COLO668 (cell line): Measurements from ENCODE around the gene RRBP1.

Experiments
- DNase-seq: peaks from one replicate; lab custom pipeline; 2025; ENCODE audit not compliant: unreplicated experiment; lab: John Stamatoyannopoulos, UW

The RRBP1 gene

DNA sequence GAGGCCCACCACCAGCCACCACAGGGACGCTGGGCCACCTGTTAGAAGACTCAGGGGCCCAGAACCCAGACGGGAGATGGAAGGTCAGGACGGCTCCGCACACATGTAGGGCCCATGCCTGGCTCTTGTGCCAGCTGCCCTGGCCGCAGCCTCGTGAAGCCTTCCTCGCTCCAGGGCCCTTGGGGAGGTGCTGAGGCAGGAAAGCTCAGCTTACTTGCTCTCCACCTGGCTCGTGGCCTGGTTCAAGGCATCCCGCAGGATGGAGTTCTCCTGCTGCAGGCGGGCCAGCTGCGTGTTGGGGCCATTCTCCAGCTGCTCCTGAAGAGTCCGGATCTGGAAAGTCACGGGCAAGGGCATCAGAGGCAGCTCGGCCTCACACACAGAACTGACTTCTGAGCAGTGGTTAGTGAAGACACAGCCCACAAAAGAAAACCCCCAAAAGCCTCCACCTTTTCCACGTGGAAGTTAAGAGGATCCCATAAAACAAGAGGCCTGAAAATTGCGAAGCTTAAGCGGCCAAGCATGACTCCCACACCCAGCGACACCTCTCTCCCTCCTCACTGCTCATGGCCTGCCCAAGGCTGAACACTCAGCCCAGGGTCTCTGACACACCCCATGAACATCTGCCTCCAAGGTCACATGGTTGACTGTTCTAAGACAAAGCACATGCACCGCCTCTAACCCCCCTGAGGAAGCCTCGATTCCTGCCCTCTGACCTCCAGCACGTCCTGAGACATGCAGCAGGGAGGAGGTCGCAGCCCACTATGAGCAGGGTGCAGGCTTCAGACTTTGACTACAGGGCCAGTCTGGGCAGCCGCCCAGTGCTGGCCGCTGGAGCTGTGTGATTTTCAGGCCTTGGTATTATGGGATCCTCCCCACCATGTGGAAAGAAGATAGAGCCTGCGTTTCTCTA, 46.5 kb downstream of the RRBP1 start:
- DNase-seq = no peak

DNA sequence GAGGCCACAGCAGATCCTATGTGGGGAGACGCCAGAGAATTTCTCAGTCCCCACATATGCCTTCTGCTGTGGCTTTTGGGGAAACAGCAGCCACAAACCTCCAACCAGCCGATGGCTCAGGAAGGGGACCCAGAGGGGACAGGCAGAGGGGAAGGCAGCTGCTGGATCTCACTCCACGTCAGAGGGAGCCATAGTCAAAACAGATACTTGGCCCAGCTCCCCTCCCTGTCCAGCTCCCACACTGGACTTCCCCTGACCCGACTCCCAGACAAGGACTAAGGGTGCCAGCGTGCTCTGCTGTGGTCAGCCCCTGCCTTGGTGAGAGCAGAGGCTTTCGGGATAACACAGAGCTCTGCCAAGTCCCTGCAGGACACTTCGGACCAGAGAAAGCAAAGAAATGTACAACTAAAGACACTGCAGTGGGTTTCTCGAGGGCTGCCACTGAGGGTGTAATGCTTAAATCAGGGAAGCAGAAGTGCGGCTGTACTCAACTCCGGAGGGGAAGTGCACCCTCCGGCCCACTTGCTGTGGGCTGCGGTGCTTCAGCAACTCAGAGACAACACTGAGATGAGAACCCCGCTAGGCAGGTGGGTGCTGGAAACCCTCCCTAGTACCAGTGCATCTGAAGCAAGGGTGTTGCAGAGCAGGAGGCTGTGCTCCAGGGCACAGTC, 47.2 kb downstream of the RRBP1 start:
- no peak for DNase-seq

DNA sequence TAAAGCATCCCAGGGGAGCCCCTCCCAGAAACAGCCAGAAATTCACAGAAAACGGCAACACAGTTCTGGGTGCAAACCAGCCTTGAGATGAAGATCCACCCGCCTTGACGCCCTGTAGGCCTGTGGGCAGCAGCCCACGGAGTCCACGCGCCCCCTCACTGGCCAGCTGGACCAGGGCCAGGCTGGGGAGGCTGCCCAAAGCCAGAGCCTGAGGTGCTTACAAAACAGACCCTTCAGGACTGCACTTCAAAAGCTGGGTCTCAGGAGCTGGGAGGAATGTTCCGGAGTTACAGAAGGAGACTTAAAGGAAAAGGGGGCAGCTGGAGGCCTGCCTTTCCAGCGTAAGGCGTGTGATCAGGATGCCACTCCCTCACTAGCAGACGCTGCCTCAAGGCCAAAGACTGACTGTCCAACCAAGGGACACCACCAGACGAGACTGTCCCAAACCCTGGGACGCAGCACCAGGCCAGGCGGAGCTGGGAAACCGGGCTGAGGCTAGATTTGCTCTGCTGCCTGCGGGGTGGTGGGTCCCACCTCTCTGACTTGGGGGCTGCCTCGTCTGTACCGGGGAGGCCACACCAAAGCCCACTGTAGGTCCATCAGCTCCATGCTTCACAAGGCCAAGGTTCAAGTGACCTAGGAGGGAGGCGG, 48.1 kb downstream of the RRBP1 start:
- DNase-seq = no peak

DNA sequence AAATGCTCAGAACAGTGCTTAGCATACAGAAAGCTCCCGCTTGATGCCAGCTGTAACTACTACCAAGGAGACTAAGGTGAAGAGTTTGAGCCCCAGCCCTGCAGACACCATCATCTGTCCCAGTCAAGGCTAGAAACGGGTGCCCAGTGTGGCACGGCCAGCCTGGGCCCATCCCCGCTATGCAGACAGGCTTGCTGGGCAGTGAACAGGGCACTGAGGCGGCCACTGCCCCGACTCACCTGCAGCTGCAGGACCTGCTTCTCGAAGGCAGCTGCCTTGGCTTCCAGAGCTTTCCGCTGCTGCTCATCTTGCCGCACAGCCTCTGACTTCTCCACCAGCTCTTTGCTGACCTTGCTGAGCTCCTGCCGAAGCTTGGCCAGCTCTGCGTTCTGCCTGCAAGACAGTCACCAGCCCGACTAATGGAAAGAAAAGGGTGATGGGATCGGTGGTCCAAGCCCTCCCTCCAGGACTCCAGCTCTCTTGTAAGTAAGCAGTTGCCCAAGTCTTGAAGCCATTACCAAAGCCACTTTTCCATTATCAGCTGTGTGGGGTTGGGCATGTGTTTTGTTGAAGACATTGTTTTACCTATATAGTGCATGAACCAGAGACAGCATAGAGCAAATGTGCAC, 48.7 kb downstream of the RRBP1 start:
- no peak for DNase-seq

DNA sequence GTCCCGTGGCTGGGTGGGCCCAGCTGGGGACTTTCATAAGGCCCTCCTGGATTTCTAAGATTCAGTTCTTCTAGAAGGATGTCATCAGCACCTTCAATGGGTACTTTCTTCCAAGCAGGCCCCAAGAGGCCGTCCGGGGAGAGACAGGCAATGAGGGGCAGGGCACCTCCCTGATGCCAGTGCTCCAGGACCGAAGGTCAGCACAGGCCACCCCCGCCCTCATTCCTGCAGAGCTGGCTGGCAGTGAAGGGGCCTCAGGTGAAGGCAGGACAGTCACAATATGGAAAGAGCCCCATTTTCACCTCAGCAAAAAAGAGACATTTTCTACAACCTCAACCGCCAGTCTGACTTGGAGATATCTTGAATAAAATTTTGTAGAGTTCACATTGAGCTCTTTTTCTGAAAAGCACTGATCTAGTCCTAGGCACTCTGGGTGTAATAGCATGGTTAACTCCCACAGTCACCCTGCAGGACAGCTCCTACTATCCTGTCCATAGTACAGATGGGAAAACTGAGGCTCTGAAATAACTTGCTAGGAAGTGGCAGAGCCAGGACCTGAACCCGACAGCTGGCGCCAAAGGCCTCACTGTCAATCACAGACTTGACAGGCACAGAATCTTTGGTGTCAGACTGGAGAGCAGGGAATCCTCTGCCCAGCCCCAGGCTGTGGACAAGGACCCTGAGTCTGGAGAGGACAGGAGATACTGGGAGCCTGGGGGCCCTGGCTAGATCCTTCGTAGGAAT, 50.3 kb downstream of the RRBP1 start:
- no peak for DNase-seq

DNA sequence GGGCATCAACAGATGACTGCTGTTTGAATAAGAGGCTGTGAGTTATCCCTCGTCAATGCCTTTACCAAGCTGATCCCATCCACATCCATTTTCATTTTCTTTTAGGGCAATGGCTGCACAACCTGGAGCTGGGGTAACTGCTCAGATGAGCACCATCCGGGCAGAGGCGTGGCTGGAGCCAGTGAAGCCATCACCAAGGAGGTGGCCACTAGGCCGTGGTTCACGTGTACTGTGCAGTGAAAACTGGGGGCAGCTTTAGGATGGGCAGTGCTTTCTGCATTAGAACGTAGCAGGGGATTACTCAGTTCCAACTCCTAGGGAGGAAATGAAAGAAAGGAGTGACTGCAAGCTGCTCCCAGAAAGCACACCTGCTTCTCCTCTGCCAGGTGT, 51.2 kb downstream of the RRBP1 start:
- DNase-seq = no peak

DNA sequence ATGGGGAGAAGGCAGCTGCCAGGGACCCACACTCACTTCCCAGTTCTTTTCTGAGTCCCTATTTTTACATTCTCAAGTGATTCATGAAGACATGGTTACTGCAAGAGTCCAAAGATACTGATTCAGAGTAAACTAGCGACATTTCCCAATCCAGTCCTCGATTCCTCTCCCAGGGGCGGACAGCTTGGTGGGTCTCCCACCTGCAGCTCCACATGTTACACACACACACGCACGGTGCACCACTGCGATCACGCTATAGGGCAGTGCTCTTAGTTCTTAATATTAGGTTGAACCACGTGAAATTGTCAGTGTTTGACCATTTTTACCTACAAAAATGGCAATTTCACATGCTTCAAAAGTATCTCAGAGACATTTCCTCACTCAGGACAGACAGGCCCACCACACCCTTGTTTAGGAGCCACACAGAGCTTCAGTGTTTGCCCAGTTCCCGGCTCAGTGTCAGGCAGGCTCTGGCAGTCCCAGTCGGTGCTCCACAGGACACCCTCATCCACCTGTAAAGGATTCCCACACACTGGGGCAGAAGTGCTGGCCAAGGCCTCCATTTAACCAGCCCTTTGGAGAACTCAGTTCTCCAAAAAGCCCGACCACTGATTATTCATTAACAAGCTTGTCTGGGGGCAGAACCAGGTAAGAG, 51.8 kb downstream of the RRBP1 start:
- no peak for DNase-seq

DNA sequence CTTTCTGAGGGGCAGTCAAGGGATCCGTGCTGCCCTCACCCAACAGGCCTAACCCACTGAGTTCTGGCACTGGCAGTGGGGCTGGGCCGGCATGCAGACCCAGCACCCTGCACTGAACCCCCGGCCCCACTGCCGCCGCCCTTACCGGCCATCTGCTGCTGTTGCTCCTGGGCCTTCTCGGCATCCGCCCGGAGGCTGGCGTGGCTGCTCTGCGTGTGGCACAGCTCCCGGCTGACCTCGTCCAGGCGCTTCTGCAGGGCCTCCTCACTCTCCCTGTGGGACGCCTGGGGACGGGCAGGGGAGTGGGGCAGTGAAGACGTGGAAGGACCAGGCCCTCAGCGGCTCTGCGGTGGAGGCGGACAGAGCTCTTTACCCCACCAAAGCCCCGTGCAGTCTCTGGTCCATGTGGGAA, 52.4 kb downstream of the RRBP1 start:
- DNase-seq = no peak

DNA sequence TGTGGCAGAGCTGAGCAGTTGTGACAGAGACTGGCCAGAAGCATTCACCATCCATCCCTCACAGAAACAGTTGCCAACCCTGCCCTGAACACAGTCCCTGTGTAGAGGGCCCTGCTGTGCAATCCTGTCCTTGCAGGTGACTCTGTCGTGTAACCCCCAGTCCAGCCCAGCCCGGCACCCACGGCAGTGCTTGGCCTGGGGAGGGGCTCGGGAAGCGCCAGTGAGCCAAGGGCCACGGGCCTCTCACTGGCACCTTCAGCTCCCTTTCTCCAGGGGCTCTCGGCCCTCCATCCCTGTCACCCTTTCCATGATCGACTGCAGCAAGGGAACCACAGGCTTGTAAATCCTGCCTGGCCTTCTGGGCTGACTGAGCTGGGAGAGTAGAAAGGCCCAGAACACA, 53.0 kb downstream of the RRBP1 start:
- DNase-seq = no peak

DNA sequence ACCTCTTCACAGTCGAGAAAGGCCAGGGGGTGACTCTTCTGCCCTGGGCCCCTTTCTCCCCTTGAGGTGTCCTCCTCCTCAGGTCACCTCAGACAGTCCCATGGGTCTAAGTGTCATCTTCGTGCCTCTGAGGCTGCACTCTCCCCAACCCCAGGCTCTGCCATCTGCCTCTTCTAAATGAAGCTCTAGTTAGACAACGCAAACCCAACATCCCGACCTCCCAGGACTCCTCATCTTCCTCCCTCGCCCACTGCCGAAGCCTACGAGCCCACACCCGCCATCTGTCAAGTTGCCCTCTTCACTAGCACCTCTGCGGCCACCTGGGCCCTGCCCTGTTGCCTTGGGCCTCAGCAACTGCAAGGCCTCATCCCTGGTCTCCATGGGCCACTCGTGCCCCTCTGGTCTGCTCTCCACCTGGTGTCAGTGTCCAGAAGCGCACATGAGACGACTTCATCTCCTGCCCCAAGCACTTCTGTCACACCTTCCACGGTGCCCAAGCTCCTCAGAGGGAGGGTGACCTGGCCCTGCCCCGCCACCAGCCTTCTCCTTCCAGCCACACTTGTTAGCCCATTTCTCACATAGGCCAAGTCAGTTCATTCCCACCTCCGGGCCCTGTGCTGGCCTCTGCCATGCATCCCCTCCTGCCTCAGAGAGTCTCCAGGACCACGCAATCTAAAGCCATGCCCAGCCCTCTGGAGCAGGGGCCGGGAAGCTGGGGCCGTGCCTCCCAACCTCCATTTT, 53.8 kb downstream of the RRBP1 start:
- DNase-seq = no peak

DNA sequence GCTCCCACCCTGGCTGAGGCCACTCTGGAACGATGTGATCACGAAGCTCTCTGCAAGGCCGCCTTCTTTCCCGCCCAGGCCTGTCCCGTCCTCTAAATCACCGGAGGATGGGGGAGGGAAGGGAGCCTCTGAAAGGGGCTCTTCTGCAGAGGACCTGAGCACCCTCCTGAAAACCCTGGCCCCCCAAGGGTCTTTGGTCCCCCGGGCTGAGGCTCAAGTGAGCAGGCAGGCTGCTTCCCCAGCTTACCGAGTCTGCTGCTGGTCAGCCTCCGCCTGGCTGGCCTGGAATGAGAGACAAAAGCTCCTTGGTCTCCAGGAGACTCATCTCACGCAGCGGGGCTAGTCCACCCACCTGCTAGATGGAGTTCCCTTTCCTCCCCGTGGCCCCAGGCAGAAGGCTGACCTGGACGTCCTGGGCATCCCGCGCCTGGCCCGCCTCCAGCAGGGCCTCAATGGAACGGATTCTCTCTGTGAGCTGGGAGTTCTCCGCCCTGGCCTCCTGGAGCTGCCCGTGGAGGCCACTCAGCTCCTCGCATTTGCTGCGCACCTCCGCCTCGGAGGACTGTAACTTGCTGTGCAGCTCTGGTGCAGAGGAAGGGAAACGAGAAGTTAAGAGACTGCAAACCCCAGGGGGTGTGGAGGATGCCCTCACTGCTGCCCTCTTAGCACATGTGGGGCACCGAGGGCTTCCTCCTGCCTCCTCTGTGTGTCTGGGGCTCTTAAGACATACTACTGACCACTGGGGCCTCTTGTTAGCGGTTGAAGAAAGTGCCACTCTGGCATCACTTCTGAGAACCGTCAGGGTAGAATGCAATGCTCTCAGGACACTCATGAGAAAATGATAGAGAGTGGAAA, 54.7 kb downstream of the RRBP1 start:
- DNase-seq = no peak

DNA sequence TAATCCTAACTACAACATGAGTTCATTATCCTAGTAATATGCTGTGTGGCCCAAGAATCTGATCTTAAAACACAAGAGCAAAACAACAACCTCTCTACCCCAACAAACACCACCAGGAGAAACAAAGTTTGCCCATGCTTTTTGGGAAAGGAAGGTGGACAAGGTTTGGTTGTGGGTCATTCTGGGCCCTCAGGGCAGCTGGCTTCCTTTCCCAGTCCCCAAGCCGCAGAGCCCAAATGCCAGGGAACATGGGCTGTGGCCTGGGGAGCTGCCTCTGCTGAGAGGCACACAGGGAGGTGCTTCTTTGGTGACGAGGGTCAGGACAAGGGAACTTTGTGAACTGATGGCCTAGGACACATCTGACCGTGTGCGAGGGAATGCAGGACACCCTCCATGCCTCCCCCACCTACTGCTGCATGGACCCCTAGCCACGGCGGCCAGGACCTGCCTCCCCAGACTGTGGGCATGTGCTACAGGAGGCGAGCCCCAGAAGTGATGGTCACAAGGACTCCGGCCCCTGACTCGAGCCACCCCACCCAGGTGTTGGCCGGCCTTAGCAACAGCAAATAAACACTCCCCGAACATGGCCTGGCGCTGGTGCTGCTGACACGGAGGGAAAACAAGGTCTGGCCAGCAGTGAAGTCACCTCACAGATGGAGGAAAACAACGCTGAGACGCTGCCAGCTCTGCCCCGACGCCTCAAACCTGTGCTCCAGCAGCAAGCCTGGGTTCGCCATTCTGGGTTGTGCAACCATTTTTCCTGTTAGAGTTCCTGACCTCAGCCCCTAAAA, 55.6 kb downstream of the RRBP1 start:
- DNase-seq = no peak

DNA sequence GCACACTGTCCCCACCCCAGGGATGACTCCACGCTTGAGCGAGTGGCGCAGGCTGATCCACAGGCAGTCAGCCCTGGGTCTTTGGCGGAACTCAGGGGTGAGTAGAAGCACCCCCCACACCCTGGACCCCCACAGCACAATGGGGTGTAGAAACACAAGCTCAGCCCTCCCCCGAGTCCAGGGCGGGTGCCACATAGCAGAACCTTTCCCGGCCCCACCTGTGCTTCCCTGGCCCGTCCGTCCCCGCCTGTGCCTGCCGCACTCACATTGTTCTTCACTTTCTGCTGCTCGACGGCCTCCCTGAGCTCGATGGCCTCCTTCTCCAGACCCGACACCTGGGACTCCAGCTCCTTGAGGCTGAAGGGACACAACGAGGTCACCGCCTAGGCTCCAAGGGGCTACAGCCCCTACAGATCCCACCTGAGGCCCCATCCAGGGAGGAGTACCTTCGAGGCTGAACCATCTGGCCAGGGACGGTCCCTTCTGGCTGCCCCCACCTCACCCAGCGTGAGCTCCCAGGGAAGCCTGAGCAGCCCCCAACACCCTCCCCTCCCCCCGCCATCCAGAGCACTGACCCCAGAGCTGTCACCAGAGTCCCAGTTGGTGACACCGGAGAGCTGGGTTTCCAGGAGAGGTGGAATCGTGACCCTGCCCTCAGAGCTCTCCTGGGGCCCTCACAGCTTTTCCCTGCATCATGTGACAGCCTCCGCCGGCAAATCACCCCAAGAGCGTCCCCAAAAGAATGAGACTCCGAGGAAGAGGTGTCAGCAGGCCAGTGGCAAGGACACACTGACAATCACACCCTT, 56.6 kb downstream of the RRBP1 start:
- no peak for DNase-seq

DNA sequence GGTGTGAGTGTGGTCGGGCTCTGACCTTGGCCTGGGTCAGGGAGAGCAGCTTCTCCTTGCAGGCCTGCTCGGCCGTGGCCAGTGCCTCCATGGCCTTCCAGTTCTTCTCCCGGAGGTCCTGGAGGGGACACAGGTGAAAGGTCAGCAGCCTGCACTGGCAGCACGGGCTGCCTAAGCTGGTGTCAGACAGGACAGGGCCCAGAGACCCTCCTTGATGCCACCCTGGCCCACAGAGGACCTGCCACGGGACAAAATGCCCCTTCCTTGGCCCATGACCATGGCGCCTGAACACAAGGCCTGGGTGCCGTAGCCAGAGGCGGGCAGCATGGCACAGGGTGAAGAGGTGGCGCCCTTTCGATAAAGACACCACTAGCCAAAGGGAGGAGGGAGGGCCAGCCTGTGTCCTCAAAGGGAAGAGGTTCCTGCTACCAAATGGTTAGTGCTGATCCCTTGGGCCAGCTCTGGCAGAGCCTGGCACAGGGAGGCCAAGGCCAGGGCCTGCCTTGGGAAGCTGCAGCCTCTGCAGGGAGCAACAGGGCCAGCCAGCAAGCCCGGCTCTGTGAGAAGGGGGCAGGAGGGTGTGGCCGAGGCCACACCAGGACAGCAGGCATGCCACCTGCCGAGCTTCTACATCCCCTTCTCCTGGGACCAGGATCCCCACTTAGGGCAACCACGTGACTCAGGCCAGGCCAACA, 57.3 kb downstream of the RRBP1 start:
- DNase-seq = no peak

DNA sequence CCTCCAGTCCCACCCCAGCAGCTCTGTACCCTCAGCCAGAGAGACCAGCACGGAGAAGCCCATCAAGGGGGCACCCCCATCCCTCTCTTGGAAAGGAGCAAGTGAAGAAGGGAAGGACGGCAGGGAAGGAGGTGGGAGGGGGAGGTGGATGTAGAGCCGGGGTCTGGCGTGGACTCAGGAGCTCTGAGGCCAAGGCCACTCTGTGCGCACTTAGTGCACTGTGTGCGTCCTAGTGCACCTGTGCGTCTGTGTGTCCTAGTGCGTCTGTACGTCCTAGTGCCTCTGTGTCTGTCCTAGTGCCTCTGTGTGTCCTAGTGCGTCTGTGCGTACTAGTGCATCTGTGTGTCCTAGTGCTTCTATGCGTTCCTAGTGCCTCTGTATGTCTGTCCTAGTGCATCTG, 58.0 kb downstream of the RRBP1 start:
- no peak for DNase-seq

DNA sequence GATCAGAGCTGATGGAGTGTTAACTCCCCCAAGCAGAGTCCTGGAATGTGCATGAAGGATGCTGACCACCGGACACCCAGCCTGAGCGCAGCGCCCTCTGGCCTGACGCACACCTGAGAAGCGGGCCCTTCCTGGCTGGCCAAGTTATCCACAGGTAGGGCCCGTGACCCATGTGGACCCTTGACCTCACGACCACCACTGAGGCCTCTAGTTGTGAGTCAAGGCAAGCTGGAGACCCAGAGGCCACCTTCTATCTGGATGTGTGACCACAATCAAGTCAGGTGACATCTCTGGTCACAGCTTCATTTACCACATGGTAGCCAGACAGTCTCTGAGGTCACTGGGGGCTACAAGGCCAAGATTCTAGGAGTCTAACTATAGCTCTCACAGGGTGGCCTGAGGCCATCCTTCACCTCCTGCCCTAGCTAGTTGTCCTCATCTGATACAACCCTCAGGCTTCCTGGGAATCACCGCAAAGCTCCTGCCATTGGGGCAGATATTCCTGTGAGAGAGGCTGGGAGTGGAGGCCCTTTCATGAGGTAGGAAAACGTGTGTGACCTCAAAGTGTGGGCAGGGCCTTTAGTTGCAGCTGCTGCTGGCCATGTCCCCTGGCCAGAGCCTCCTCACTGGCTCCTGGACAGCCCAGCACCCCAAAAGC, 59.1 kb downstream of the RRBP1 start:
- DNase-seq = no peak
